DMS 273 (cell line): ENCODE data around the gene ACVR2B.
A peak's percentile ranks its signal among the peaks of the same experiment; 100 is the strongest.

Experiments used
- DNase-seq: peaks from one replicate; lab custom pipeline; 2025; ENCODE audit not compliant: unreplicated experiment; lab: John Stamatoyannopoulos, UW

Gene ACVR2B

DNA sequence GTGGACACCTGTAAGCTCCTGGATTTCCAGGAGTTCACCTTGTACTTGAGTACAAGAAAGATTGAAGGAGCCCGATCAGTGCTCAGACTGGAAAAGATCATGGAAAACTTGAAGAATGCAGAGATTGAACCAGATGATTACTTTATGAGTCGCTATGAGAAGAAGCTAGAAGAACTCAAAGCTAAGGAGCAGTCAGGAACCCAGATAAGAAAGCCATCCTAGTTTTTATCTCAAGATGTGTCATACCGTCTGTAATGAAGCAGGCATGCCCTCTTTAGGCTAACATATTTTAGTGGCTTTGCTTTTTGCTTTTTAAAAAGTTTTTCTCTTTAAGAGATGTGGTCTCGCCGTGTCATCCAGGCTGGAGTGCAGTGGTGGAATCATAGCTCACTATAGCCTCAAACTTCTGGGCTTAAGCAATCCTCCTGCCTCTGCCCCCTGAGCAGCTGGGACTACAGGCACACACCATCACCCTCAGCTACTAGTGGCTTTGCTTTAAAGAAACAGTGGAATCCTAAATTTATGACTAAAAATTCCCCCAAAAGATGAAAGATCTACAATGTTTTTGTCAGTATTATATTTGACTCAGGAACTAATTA, 70.5 kb downstream of the ACVR2B start:
- DNase-seq, result no peak

- no peak for DNase-seq
Measured at GRCh38 chr3:38526792-38527191, 73.1 kb downstream of the ACVR2B start.

DNA sequence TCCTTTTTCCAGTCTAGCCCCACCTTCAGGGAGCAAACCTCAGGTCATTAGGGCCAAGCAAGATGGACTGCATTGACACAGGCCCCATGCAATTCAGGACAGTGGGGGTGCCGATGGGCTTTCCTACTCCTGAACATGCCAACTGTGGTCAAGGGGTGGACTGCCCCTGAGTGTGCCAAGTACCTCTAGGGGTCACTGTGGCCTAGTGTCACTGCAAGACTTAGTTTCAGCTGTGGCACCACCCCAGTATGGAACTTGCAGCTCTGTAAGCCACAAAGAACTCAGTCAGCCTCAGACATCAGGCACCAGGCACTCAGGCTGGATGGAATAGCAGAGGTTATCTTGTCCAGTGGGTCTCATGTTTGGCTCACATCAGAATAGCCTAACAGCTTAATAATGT, 74.8 kb downstream of the ACVR2B start:
- DNase-seq, result peak; percentile 3

DNA sequence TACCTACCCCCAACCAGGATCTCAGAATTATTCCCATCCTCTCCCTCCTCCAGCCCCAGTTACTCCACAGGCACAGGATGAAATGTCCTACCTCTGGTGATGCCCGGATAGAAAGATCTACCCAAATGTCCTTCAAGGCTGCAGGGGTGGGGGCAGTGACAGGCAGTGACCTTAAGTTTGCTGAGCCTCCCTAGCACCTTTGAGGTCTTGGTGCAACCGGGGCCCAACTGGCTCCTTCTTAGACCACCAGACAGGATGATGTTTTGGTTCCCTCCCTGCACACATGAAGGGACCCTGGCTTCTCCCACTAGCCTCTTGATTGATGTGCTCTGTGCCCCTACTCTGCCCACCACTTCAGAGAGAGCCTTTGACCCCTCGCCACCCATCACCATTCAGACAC, 78.8 kb downstream of the ACVR2B start:
- DNase-seq, result no peak

DNA sequence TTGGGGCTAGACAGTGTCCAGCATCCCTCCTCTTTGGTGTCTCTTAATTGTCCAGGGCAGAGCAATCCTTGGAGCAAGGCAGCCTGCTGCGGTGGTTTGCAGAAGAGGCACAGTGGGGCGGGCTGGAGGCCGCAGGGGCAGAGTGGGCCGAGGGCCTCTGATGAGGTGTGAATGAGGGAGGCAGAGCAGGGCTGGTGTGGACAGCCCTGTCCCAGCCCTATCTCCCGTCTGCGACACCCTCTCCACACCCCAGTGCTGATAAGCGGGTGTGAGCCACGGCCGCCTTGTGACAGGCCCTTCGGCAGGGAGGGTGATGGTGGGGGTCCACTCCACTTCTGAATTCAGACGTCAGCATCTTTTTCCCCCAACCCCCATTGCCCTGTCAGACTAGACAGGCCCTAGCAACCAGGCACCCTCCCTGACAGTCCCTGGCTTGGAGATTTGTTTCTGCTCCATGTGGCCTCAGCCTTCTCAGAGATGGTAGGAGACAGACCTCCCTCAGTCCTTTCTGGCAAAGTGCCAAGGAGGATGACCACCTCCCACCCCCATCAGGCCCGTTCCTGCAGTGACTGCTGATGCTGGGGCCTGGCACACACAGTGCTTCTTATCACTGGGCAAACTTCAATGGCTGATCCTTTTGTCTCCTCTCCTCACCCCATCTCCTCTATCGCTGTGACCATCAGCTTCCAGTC, 79.7 kb downstream of the ACVR2B start:
- DNase-seq, result no peak

DNA sequence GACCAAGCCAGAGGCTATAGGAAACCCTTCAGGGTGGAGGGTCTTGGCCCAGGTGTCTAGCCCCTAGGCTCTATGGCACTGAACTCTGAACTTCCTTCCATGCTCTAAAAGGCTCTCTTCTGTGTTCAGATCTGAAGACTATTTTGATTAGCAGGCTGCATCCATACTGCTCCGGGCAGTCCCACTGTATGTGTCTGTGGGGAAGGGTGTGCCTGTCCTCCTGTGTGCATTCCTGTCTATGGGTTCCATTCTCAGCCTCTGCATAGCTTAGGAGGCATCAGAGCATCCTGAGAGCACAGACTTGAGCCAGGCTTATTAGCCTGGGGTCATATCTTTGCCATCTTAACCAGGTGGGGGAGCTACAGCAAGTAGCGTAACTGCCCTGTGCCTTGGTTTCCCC, 80.5 kb downstream of the ACVR2B start:
- no peak for DNase-seq

- no peak for DNase-seq
Measured at GRCh38 chr3:38534604-38535003, 80.9 kb downstream of the ACVR2B start.

- DNase-seq, result no peak
Measured at GRCh38 chr3:38536671-38537070, 83.0 kb downstream of the ACVR2B start.

DNA sequence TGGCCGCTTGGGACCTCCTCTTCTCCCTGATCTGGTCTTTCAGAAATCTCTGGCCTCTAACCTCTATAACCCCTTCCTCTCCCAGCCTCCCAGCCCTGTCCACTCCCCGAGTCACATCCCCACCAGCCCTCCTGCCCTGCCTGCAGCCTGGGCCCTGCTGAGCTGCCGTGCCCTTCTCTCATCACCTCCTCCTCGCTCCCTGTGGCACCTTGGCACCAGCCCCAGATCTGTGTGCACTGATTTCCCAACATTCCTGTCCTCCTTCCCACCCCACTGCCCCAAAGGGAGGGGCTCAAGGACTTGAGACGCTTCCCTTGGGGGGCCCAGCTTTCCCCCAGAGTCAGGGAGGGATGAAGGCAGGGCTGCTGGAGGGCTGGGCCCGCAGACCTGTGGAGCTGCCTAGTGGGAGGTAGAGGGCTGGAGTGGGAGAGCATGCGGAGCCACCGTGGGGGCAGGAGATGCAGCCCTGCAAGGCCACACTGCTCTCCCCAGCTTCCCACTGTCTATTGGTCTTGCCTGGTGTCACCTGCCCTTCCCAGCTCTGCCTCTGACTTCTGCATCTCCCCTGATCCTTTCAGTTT, 85.2 kb downstream of the ACVR2B start:
- no peak for DNase-seq

GRCh38 chr3:38541806-38542205, 88.1 kb downstream of the ACVR2B start:
- DNase-seq, result no peak
